Testis (tissue), 3 donors: ENCODE measurements around the gene CD300LD. TPM values are rescaled to one million over a fixed set of nuclear protein-coding genes. Genes with fewer than 3 reads are reported as not detected.

ENCODE experiments used
- DNase-seq: peaks from one replicate; pipeline ENCODE4 v3.0.0-alpha.2; 2019
- H3K27ac ChIP-seq, 2 donors: fragments of 200-600 bp; sonication (generic); one replicate each; pipeline ENCODE4 v1.5.1; 2019
- H3K27me3 ChIP-seq: fragments of 200-600 bp; sonication (generic); one replicate; pipeline ENCODE4 v1.5.1; 2019
- H3K36me3 ChIP-seq: fragments of 200-600 bp; sonication (generic); one replicate; pipeline ENCODE4 v1.5.1; 2017; ENCODE audit warnings: low read depth; ENCODE audit errors: missing control alignments
- H3K4me1 ChIP-seq: fragments of 200-600 bp; sonication (generic); one replicate; pipeline ENCODE4 v1.5.1; 2019
- H3K4me3 ChIP-seq, 2 donors: fragments of 200-600 bp; sonication (generic); one replicate each; pipeline ENCODE4 v1.5.1; 2017 to 2019
- H3K9me3 ChIP-seq: fragments of 200-600 bp; sonication (generic); one replicate; pipeline ENCODE4 v1.5.1; 2017
- CTCF ChIP-seq, 3 experiments: fragments of 450-650 bp in 2 of 3; fragments of 200-600 bp in 1 of 3; sonication (generic) in 1 of 3; IDR thresholded peaks; one replicate each; pipeline ENCODE4 v1.5.1; 2016 to 2019; ENCODE audit warnings: antibody characterized with exemption in 3 of 3, mild to moderate bottlenecking in 2 of 3, moderate library complexity in 1 of 3
- POLR2A ChIP-seq: fragments of 450-650 bp; IDR thresholded peaks from one replicate; pipeline ENCODE4 v1.6.1; 2017; ENCODE audit warnings: antibody characterized with exemption, mild to moderate bottlenecking, moderate library complexity
- WGBS, 2 donors: methylation state at CpG; one replicate each; pipeline ENCODE4 v1.1.5; 2018; 5-methylcytosine and 5-hydroxymethylcytosine counted together
- intact Hi-C: fragments of 100-400 bp; cut with DNase I; formaldehyde crosslinking; loops from one replicate; pipeline ENCODE4 v1.15.1; 2023; ENCODE audit warnings: low total_unique reads
- polyA plus RNA-seq: library from polyadenylated mRNA; stranded (reverse); fragments of 350-450 nt; fragmentation: Illumina TruSeq; extraction: RNeasy Lipid Tissue Mini Kit (QIAGEN cat#74804); gene quantifications from one replicate; pipeline ENCODE4 v1.2.3, GENCODE V29; 2014; ENCODE audit warnings: low read depth, low replicate concordance; ENCODE audit not compliant: insufficient read depth
- total RNA-seq, 2 donors: library from RNA; depleted of rRNA; stranded (reverse); fragments of >200 nt; gene quantifications; one replicate each; pipeline ENCODE4 v1.2.3, GENCODE V29; 2016

Gene CD300LD
- total and polyA plus RNA-seq, 3 donors from 2014 or later = 0.41 TPM; not detected in 2

- intact Hi-C loops = no loop called here
- H3K36me3 ChIP-seq = no peaks in the 10 kb centered on the region
- DNase-seq = no peak
- no peak overlapping the region for H3K4me3 ChIP-seq
- 73 to 79% methylated on average over 2 of the region's 2 CpGs for WGBS, 2 donors
- no peaks in the 10 kb centered on the region for H3K27me3 ChIP-seq
- no peak overlapping the region for H3K27ac ChIP-seq
- H3K4me1 ChIP-seq = no peaks in the 10 kb centered on the region
- no peaks in the 10 kb centered on the region for H3K9me3 ChIP-seq
- TF ChIP-seq CTCF (IDR thresholded peaks at IDR 0.05) = no peak
Measured at GRCh38 chr17:74619077-74619673, 27.1 kb upstream of the CD300LD start.

GRCh38 chr17:74618451-74618850 lies 26.4 kb upstream of the CD300LD start:
- WGBS, 2 donors = 58 to 75% methylated on average over 3 of the region's 3 CpGs
- no peak overlapping the region for H3K4me3 ChIP-seq
- no peaks in the 10 kb centered on the region for H3K4me1 ChIP-seq
- H3K36me3 ChIP-seq = no peaks in the 10 kb centered on the region
- TF ChIP-seq CTCF (IDR thresholded peaks at IDR 0.05) (no peak), POLR2A (no peak)
- H3K27ac ChIP-seq = no peak overlapping the region
- intact Hi-C loops = no loop called here
- H3K9me3 ChIP-seq = no peaks in the 10 kb centered on the region
- DNase-seq = no peak
- H3K27me3 ChIP-seq = no peaks in the 10 kb centered on the region

GRCh38 chr17:74616696-74617095 lies 24.6 kb upstream of the CD300LD start:
- no peak overlapping the region for H3K4me3 ChIP-seq
- H3K36me3 ChIP-seq = no peaks in the 10 kb centered on the region
- H3K9me3 ChIP-seq = no peaks in the 10 kb centered on the region
- no peaks in the 10 kb centered on the region for H3K4me1 ChIP-seq
- no peaks in the 10 kb centered on the region for H3K27me3 ChIP-seq
- no peak for TF ChIP-seq CTCF (IDR thresholded peaks at IDR 0.05)
- TF ChIP-seq POLR2A = no peak
- WGBS, 2 donors = 96% methylated on average over 4 to 7 of the region's 7 CpGs
- intact Hi-C loops = no loop called here
- DNase-seq = no peak
- no peak overlapping the region for H3K27ac ChIP-seq

- no peaks in the 10 kb centered on the region for H3K4me1 ChIP-seq
- no peak overlapping the region for H3K4me3 ChIP-seq
- H3K27ac ChIP-seq = no peak overlapping the region
- 91 to 94% methylated on average over 6 of the region's 6 CpGs for WGBS, 2 donors
- TF ChIP-seq CTCF (IDR thresholded peaks at IDR 0.05) = no peak
- intact Hi-C loops = no loop called here
- H3K36me3 ChIP-seq = no peaks in the 10 kb centered on the region
- no peak for DNase-seq
- H3K27me3 ChIP-seq = no peaks in the 10 kb centered on the region
- no peaks in the 10 kb centered on the region for H3K9me3 ChIP-seq
Measured at GRCh38 chr17:74612046-74612445, 20.0 kb upstream of the CD300LD start.

- no peak overlapping the region for H3K4me3 ChIP-seq
- no peak for DNase-seq
- 24 to 38% methylated on average over 2 of the region's 2 CpGs for WGBS, 2 donors
- H3K9me3 ChIP-seq = no peaks in the 10 kb centered on the region
- intact Hi-C loops = no loop called here
- no peaks in the 10 kb centered on the region for H3K27me3 ChIP-seq
- H3K36me3 ChIP-seq = no peaks in the 10 kb centered on the region
- no peak overlapping the region for H3K27ac ChIP-seq
- TF ChIP-seq POLR2A (no peak), CTCF (IDR thresholded peaks at IDR 0.05) (no peak)
- no peaks in the 10 kb centered on the region for H3K4me1 ChIP-seq
Measured at GRCh38 chr17:74610108-74610507, 18.0 kb upstream of the CD300LD start.
